NCI-H2196 (cell line): ENCODE results near the gene NDUFAF8.

Experiments used
- DNase-seq: peaks from one replicate; lab custom pipeline; 2025; ENCODE audit not compliant: unreplicated experiment; lab: John Stamatoyannopoulos, UW

The NDUFAF8 gene

DNA sequence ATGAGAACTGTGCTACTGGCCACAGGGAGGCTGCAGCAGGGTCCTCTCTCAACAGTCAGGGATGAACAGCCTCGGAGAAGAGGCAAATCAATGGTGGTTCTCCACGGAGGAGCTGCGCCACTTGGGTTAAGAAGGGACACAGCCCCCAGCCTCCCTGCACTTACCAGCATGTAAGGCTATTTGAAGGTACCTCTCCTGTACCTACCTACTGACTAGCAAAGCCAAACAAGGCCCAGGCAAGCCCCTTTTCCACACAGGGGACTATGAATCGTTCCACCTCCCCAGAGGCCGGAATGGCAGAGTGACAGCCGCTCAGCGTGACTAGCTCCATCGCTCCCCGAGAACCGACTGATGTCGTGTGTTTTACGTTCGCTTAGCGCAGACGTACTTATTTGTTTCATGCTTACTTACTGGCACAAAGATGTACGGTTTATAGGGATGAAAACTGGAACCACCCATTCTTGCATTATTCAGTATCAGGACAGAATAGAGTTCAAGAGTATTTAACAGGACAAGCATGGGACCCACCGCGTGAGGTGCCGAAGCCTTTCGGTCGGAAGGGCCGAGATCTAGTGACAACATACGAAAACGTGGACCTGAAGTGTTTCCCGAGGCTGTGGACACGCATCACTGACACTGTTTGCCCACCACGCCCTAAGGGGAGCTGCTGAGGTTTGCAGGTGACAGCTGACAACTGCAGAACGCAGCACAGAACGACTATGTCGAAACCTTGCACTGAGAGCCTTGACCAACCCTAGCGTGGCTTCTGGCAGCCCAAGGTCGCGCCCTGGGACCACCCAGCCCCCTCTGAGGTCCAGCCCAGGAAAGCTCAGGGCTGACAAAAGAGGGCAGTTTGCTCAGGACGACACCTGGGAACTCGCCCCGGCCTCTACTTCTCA lies 1.3 kb upstream of the NDUFAF8 start:
- no peak for DNase-seq

DNA sequence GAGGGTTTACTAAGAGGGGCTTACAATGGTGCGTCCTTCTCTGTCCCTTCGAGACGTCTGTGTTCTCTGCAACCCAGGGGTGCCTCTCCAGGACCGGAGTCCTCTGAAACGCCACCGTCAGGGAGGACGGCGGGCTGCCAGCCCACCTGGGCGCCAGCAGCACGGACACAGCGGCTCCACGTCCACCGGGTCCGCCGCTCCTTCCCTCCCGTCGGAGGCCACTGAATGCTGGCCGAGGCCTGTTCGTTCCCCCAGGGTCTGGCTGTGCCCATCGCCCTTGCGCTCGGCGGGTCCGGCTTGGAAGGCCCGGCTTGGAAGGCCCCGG lies 666 bp upstream of the NDUFAF8 start:
- no peak for DNase-seq

DNA sequence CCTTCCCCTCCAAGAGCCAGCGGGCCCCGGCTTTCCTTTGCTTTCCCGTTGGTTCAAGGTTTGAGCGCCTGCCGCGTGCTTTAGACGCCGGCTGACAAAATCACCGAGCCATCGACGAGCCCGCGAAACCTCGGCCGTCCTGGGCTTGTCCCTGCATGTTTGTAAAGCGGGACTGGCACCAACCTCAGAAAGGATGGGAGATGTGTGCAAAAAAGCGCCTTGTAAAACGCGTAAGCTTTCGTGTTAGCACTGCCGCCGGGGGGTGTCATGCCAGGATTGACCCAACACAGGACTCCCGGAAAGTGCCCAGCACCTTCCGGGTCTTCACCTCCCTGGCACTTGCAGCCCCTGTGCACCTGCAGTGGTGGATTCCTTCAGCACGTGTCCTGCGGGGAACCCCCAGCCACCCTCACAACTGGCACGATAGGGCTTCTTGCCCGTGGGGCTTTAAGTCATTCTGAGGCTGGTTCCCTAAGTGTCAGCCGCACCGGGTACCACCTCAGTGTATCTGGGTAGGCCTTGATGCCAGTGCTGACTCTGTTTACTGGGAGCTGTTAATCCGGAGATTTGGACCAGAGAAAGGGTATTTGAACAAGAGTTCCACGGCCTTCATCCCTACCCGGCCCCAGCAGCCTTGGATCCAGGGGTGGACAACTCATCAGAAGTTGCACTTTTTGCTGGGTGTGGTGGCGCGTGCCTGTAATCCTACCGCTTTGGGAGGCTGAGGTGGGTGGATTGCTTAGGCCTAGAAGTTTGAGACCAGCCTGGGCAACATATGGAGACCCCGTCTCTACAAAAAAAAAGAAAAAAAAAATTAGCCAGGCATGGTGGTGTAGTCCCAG lies 817 bp downstream of the NDUFAF8 start:
- no peak for DNase-seq

DNA sequence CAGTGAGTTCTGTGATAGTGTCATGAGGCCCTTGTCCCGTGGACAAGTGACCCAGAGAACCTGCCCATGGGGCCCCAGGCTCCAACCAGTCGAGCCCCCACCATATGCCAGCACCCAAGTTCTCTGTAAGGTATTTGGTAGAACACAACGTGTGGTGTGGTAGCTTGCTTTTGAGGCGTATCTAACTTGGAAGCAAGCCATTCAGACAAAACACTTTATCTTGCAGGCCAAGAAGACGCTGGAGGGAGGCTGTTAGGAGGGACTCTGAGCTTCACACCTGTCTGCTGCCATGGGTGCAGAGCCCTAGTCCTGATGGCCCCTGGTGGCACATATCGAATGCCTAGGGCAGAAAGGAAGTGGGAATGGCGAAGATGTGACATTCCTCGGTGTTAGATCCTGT lies 1.6 kb downstream of the NDUFAF8 start:
- no peak for DNase-seq

DNA sequence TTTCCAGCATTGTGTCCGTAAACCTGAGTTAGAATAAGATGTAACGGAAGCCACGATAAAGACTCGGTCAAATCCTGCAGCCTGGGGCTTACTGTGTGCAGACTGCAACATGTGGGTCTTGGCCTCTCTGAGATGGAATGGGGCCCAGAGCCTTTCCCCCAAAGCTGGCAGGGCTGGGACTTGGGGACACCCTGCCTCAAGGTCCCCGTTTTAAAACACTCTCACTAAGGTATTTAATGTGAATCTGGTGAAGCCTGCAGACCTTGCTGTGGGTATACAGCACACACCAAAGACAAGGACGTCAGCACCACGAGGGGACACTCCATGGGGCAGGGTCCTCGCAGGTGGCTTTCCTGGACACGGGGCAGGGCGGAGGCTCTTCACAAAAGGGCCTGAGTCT lies 2.1 kb downstream of the NDUFAF8 start:
- no peak for DNase-seq

DNA sequence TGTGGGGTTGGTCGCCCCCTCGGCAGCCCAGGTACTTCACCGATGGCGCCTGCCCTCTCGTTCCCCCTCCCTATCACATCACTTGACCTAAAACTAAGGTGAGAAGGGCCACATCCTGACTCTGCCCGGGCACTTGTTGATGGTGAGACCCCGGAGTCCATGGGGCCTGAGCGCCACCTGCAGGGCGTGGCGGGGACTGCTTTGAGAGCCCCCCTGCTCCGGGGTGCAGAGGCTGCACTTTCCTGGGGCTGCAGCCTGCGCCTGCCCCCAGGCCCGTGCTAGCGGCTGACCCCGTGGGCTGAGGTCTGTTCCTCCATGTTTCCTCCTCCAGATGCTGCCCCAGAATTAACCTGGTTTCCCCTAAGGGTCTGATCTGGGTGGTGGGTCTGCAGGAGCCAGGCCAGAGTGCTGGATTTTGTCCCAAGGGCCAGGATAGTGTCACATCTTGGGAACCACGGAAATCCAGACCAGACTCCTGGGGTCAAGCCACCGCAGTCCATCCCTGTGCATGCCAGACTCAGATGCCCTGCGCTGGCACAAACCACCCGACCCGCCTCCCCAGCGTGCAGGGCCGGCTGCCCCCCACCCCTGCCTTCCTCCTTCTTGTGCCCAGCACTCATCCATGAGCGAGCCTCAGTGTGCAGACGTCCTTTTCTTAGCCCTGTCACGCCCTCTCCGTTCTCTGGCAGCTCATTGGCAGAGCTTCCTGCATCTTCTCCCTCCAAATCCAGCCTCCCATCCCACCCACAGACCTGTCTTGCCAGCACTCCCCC lies 2.7 kb downstream of the NDUFAF8 start:
- DNase-seq = peak; percentile 69

DNA sequence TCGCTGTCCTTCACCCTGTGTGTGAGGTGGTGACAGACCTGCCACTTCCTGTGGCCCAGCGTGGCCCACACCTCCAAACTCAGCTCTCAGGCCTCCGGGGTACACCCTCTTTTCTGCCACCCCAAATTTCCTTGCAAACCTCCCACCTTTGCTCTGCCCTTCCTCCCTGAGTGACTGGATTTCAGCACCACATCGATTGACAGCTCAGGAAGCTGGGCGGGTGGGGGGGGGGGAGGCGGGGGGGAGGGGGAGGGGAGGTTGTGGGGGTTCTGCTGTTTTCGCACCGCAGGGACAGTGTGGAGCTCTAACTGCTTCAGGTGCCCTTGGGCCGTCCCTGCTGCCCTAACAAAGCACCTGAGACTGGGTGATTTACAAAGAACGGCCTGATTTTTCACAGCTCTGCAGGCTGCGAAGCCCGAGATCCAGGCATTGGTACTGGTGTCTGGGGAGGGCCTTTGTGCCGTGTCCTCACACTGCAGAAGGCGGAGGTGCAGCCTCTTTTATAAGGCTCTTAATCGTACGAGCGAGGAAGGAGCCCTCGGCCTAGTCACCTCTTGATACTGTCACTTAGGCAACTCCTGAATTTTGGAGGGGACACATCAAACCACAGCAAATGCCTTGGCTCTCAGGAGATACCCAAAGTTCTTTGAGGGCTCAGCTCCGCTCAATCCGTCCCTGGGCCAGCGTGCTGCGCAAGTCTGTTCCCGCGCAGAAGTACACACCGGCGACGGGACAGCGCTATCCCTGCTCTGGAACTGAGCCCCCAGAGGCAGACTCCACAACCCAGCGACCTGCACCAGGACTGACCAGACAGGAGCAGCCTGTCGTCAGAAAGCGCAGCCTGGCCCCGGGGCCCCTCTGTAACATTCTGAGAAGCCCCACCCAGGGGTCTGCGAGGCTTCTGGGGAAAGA lies 3.6 kb downstream of the NDUFAF8 start:
- no peak for DNase-seq

DNA sequence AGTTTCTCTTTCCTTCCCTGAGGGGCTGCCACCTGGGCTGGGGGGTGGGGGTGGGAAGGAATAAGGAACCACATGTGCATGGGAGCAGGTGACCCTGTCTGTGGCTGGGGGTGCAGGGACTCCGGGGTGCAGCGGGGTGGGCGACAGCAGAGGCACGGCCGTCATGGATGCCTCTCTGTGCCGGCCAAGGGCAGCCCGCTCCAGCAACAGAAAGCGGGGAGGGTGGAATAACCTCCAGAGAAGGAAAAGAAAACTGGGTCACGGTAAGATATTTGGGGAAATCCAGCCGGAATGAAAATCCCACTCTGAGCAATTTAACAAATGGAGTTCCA lies 4.2 kb downstream of the NDUFAF8 start:
- DNase-seq = no peak

DNA sequence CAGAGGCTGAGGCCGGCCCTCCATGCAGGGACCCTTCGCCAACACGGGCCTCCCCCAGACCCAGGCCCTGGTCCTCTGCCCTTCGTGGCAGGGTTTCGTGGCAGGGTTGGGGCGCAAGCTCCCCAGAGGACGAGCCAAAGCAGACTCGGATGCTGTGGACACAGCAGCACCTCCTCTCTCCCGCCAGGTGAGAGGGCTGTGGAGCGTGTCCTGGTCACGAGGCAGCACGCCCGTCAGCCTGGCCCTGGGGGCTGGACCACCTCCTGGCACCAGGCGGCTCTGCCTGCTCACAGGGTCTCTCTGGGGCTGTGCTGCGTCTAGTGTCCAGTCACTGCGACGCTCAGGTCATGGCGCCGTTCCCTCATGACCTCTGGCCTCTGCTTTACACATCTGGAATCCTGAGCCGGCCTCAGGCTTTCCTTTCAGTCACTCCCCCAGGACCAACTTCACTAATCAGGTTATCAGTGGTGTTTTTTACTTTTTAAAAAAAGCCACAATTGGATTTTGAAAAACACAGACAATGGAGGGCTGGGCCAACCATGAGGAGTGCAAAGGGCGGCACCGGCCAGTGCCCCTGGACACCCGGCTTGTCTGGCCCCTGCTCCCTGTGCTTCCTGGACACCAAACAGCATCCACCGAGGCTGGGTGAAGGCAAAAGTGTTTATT lies 5.4 kb downstream of the NDUFAF8 start:
- DNase-seq = no peak

DNA sequence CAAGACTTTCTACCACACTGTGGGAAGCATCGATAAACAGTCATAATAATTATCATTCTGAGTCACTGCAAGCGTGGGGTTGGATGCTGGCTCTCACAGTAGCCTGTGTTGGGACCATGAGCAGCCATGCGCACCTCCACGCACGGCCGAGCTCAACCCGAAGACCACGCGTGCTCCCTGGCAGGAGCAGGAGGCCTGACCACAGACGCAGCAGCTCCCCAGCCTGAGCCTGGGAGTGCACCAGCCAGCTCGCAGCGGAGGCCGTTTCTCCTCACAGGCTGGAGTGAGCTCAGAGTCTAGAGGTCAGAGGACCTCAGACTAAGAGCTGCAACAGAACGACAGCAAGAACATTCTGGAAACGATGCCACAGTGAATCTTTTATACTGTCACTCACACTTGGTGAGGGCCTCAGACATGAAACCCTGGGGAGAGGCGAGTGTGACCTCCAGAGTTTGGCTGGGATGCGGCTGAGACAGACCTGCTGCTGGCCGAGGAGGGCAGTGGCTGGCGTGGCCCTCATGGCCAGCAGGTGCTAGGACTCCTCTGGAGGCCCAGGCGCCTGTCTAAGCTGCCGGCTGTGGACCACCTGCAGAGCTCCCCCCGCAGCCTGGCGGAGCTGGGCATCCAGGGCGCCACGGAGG lies 6.0 kb downstream of the NDUFAF8 start:
- no peak for DNase-seq

DNA sequence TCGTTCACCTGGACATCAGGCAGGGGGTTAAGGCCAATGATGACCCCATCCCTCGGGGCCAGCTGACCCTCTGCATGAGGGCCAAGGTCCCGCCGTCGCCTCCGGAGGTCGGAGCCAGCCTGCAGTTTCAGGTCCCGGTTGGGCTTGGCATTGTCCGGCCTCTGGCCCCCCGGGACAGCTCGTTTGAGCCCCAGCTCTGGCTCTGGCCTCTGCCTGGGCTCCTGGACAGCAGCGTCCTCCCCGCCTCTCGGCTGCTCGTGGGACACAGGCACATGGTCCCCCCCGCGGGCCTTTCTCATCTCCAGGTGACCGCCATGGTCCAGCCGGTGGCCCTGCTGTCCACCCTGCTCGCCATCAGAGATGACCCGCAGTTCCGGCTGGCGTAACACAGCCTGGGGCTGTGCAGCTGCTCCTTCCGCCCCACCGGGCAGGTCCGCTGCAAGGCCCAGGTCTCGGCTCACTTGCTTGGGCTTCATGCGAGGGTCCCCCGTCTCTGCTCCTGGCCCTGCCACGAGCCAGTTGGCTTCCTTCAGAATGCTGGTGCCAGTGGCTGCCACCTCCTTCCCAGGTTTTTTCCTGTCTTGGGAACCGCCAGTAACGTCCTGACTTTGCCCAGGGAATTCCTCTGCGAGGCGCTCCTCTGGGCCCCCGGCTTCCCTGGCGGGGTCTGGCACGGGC lies 6.7 kb downstream of the NDUFAF8 start:
- no peak for DNase-seq

DNA sequence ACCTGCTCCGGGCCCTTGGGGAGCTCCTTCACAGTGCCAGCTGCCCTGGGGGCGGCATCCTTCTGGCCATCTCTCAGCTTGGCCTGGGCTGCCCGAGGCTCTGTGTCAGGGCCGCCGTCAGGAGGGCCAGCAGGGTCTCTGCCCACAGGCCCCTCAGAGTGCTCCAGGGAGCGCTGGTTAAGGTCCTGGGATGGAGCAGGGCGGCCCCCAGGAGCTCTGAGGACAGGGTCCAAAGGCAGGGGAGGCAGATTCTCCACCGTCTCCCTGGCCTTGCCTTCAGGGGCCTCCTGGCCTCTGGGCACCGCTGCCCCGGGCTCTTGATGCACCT lies 7.2 kb downstream of the NDUFAF8 start:
- DNase-seq = no peak

DNA sequence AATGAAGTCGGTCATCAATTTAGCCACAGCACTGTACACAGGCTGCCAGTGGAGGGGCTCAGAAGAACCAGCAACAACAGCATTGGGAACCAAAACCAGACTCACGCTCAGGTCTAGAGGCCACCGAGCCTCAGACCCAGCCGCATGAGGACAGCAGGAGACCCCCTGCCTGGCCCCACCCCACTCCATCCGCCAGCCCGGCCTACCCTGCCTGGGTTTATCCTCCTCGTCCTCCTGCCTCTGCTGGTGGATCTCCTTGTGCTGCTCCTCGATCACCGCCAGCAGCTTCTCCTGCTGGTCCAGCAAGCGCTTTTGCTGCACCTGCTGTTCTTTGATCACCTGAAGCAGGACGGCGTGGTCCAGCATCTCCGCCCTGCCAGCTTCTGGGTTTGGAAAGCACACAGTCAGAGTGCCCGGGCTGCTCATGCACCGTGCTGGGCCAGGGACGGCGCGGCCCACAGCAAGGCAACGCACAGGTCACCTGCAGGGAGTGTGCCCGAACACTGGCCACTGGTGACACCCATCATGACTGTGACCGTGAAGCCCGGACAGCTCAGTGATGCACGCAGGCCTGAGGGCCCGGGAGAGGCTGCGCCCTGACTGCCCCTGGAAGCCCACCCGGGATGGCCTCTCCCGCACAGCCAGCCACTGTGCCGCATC lies 7.7 kb downstream of the NDUFAF8 start:
- no peak for DNase-seq

DNA sequence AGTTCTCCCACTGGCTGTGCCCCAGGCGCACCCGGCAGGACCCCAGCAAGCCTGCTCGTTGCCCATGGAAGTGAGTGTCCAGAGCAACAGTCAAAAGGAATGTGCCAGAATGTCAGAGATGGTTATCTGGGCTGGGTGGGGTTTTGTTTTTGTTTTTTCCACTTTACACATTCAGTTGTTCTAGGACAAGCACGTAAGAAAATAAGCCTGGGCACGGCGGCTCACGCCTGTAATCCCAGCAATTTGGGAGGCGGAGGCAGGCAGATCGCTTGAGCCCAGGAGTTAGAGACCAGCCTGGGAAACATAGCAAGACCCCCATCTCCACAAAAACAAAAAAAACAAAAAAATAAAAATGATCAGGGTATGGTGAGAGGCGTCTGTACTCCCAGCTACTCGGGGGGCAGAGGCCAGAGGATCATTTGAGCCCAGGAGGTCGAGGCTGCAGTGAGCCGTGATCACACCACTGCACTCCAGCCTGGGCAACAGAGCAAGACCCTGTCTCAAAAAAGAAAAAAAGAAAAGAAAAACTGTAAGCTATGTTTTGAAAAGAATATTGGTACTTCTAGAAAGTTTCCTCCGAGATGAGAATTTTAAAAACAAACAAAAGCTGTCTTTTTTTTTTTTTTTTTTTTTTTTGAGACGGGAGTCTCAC lies 8.3 kb downstream of the NDUFAF8 start:
- DNase-seq = no peak

DNA sequence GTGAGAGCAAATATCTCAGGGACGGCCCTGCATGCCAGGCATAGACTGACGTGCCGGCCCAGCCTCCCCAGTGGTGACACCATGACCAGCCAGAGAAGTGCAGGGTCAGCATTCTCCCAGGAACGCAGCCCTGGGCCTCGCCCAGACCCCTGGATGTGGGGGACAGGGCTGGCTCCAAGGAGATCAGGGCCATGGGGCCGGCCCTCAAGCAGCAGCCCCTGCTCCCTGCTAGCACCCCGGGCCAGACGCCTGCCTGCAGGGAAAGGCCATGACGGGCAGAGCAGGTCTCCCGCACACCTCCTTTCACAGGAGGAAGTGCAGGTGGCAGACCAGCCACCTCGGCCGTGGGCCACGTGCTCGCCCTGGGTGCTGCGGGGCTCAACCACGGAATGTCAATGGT lies 9.5 kb downstream of the NDUFAF8 start:
- no peak for DNase-seq

DNA sequence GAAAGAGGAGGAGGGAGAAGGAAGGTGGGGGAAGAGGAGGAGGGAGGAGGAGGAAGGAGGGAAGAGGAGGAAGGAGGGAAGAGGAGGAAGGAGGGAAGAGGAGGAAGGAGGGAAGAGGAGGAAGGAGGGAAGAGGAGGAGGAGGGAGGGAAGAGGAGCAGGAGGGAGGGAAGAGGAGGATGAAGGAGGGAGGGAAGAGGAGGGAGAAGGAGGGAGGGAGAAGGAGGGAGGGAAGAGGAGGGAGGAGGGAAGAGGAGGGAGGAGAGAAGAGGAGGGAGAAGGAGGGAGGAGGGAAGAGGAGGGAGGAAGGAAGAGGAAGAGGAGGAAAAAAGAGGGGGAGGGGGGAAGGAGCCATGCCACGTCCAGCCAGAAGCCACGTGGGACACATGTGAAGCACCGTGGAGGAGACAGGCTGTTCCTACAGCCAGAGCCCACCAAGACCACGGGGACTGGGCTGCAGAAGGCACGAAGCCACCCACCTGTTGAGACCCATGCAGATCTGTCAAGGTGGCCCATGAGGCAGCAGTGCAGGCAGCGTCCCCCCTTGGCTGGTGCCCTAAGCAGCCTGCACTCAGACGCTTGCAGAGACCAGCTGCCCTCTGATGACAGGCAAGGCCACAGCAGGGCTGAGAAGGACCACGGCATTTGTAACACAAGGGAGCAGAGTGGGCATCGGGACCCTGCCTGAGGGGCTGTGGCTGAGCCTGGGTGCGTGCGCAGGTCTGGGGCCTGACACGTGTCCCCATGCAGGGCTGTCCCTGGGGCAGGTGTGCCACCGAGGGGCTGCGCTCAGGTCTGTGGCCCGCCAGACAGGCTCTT lies 10.3 kb downstream of the NDUFAF8 start:
- peak; percentile 21 for DNase-seq
